Esophagus muscularis mucosa (tissue), 4 donors: ENCODE results near the gene PAX1.

Source experiments
- EP300 ChIP-seq: sonication (generic); formaldehyde crosslinking; IDR thresholded peaks from one replicate; pipeline ENCODE4 v1.6.1; 2017; ENCODE audit warnings: antibody characterized with exemption
- POLR2A ChIP-seq: fragments of 450-650 bp; IDR thresholded peaks from one replicate; pipeline ENCODE4 v1.6.1; 2017; ENCODE audit warnings: antibody characterized with exemption, moderate library complexity, mild to moderate bottlenecking, low read depth
- TF ChIP-seq, protein P1 (sequence below), 3 experiments: fragments of 200-600 bp in 2 of 3; fragments of 450-650 bp in 1 of 3; sonication (generic) in 2 of 3; IDR thresholded peaks; one replicate each; pipeline ENCODE4 v1.5.1; 2017 to 2019; ENCODE audit warnings: antibody characterized with exemption in 3 of 3, mild to moderate bottlenecking in 2 of 3, moderate library complexity in 1 of 3

GRCh38 chr20:21715193-21715881 lies 9.9 kb downstream of the PAX1 start:
- TF ChIP-seq, protein P1, sequence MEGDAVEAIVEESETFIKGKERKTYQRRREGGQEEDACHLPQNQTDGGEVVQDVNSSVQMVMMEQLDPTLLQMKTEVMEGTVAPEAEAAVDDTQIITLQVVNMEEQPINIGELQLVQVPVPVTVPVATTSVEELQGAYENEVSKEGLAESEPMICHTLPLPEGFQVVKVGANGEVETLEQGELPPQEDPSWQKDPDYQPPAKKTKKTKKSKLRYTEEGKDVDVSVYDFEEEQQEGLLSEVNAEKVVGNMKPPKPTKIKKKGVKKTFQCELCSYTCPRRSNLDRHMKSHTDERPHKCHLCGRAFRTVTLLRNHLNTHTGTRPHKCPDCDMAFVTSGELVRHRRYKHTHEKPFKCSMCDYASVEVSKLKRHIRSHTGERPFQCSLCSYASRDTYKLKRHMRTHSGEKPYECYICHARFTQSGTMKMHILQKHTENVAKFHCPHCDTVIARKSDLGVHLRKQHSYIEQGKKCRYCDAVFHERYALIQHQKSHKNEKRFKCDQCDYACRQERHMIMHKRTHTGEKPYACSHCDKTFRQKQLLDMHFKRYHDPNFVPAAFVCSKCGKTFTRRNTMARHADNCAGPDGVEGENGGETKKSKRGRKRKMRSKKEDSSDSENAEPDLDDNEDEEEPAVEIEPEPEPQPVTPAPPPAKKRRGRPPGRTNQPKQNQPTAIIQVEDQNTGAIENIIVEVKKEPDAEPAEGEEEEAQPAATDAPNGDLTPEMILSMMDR (IDR thresholded peaks at IDR 0.05) = no peak
- TF ChIP-seq EP300 (no peak), POLR2A (no peak)
